ENCODE data around the gene RAB7B. TPM values are rescaled to one million over a fixed set of nuclear protein-coding genes. Genes with fewer than 3 reads are reported as not detected.
A peak's percentile ranks its signal among the peaks of the same experiment; 100 is the strongest.

RAB7B gene
- total and polyA plus RNA-seq, 3 experiments from 2014 or later: 0.29 to 0.48 TPM; not detected in 1

DNA sequence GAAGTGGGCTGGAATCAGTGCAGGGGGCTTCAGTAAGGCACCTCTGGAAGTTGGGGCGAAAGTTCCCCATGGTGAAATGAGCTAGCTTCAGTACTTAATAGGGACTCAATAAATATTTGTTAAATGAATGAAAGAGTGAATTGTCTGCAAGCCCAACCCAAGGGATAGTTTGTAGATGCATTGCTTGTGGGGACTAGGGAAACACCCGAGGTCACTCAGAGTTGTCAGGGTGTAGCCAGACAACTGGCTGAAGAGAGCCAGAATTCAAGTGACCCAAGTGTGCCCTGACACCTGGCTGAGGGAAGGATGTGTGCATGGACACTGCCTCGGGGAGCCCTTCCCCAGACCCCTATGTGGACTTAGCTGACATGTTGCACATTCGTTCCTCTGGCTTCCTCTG, 58.7 kb downstream of the RAB7B start:
- ChIA-PET CTCF (no interaction called here), POLR2A (no interaction called here)
- no peak for DNase-seq
- no peaks in the 10 kb centered on the region for H3K9me3 ChIP-seq (ENCODE audit: low read length)
- H3K27ac Mint-ChIP-seq: no peak overlapping the region
- no peak overlapping the region for H3K4me3 Mint-ChIP-seq
- no peaks in the 10 kb centered on the region for H3K4me1 Mint-ChIP-seq
- no peaks in the 10 kb centered on the region for H3K9me3 Mint-ChIP-seq
- H3K36me3 Mint-ChIP-seq: no peaks in the 10 kb centered on the region
- H3K36me3 ChIP-seq (ENCODE audit: insufficient read depth, low read length): no peaks in the 10 kb centered on the region
- no peak overlapping the region for H3K4me3 ChIP-seq (ENCODE audit: low read length)
- H3K27ac ChIP-seq (ENCODE audit: low read depth, low read length): no peak overlapping the region
- H3K27me3 ChIP-seq (ENCODE audit: insufficient read depth, low read length, poor library complexity, severe bottlenecking): peaks cover 8% of the 10 kb centered on the region
- no peaks in the 10 kb centered on the region for H3K4me1 ChIP-seq (ENCODE audit: insufficient read depth, low read length)
- H3K27me3 Mint-ChIP-seq: peaks cover 19 to 56% of the 10 kb centered on the region in 2 donors

DNA sequence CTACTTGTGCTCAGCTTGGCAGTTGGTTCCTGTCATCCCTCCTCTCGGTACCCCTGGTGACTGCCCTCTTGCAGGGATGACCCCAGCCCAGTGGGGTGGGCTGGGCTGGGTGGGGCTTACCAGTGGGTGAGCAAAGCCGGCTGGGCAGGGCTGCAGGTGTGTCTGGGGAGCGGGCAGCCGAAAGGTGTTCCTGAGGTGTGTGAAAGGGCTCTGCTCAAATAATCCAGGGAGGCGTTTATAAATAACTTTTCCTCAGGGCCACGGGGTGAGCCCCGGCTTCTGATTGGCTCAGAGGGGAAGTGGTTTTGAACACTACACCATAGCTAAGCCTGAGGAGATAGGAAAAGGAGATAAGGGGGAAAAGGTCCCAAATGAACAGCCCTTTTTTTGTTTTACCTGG, 60.0 kb downstream of the RAB7B start, which contains the start of gene SLC26A9:
Gene SLC26A9, minus strand, starts transcription at position 212 of the 400 bp plus-strand sequence. CDS start 7,636 bp downstream, outside the sequence.
- Mint-ChIP-seq H3K27me3 (peaks cover 19 to 65% of the 10 kb centered on the region in 2 donors), H3K36me3 (no peaks in the 10 kb centered on the region), H3K9me3 (no peaks in the 10 kb centered on the region), H3K4me1 (no peaks in the 10 kb centered on the region), H3K4me3 (peak within 1 kb of the TSS in 1 of 7 donors; percentile 23), H3K27ac (no peak within 1 kb of the TSS)
- DNase-seq: no peak
- H3K9me3 ChIP-seq (ENCODE audit: low read length): no peaks in the 10 kb centered on the region
- H3K4me3 ChIP-seq (ENCODE audit: low read length): no peak within 1 kb of the TSS
- H3K4me1 ChIP-seq (ENCODE audit: insufficient read depth, low read length): no peaks in the 10 kb centered on the region
- H3K27me3 ChIP-seq (ENCODE audit: insufficient read depth, low read length, poor library complexity, severe bottlenecking): peaks cover 8% of the 10 kb centered on the region
- H3K27ac ChIP-seq (ENCODE audit: low read depth, low read length): no peak within 1 kb of the TSS
- CTCF ChIA-PET: interaction anchor here (0.8 to 1.3 kb wide), 2 partner anchors 16 to 24 kb away, joined by 3 to 6 read pairs; no protein-coding TSS in a partner anchor
- H3K36me3 ChIP-seq (ENCODE audit: insufficient read depth, low read length): no peaks in the 10 kb centered on the region
- POLR2A ChIA-PET: no interaction called here

DNA sequence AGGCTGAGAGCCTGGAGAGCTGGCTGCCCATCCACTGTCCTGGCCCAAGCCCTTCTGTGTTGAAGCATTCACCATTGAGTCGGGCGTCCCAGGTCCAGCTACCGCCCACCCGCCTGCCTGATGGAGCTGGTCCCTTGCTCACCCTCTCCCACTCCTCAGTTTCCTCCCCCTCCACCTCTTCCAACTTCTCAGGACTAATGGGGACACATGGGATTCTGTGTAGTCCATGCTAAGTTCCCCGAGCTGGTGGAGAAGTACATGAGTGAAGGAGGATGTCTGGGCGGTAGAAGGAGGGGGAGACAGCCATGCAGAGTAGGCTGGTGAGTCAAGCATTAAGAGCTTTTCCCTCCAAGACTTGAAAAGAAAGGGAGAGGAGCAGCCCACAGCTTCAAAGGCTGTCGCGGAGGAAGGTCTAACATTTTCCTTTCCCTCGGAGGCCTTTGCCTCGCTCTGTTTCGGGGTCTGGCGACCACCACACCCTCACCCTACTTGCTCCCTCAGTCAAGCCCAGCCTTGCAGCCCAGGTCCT, 60.5 kb downstream of the RAB7B start:
- no peak for DNase-seq
- H3K9me3 ChIP-seq (ENCODE audit: low read length): no peaks in the 10 kb centered on the region
- H3K4me1 Mint-ChIP-seq: no peaks in the 10 kb centered on the region
- CTCF ChIA-PET: interaction anchor here (0.8 to 1.3 kb wide), 2 partner anchors 16 to 23 kb away, joined by 3 to 6 read pairs; no protein-coding TSS in a partner anchor
- H3K36me3 ChIP-seq (ENCODE audit: insufficient read depth, low read length): no peaks in the 10 kb centered on the region
- no peak overlapping the region for H3K27ac ChIP-seq (ENCODE audit: low read depth, low read length)
- no peaks in the 10 kb centered on the region for H3K9me3 Mint-ChIP-seq
- H3K36me3 Mint-ChIP-seq: no peaks in the 10 kb centered on the region
- no peak overlapping the region for H3K4me3 Mint-ChIP-seq
- H3K27me3 Mint-ChIP-seq: peaks cover 19 to 70% of the 10 kb centered on the region in 2 donors
- no peak overlapping the region for H3K4me3 ChIP-seq (ENCODE audit: low read length)
- POLR2A ChIA-PET: no interaction called here
- H3K27me3 ChIP-seq (ENCODE audit: insufficient read depth, low read length, poor library complexity, severe bottlenecking): peaks cover 8% of the 10 kb centered on the region
- no peak overlapping the region for H3K27ac Mint-ChIP-seq
- H3K4me1 ChIP-seq (ENCODE audit: insufficient read depth, low read length): no peaks in the 10 kb centered on the region

DNA sequence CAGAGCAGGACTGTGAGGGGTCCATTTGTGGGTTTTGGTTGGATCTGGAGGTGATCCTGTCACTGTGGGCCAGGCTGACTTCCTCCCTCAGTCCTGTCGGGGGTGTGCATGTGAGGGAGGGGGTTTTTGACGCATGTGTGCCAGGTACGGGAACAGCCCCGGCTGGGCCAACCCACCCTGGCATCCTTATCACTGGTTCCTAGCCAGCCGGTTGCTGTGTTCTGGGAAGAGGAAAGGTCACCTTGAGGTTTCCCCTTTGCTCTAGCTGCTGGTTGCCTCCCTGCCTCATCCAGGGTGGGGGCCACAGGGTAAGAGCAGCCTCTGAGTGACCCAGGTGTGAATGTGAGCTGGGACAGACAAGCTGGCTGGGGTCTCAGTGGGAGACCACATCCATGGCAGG, 62.5 kb downstream of the RAB7B start:
- Histone ChIP-seq H3K9me3 (ENCODE audit: low read length) (no peaks in the 10 kb centered on the region), H3K4me1 (ENCODE audit: insufficient read depth, low read length) (no peaks in the 10 kb centered on the region), H3K27ac (ENCODE audit: low read depth, low read length) (no peak overlapping the region), H3K36me3 (ENCODE audit: insufficient read depth, low read length) (no peaks in the 10 kb centered on the region), H3K4me3 (ENCODE audit: low read length) (no peak overlapping the region), H3K27me3 (ENCODE audit: insufficient read depth, low read length, poor library complexity, severe bottlenecking) (peaks cover 8% of the 10 kb centered on the region)
- H3K36me3 Mint-ChIP-seq: no peaks in the 10 kb centered on the region
- no peaks in the 10 kb centered on the region for H3K4me1 Mint-ChIP-seq
- H3K27ac Mint-ChIP-seq: peak overlapping the region in 1 of 8 donors; percentile 23
- H3K4me3 Mint-ChIP-seq: no peak overlapping the region
- peaks cover 22 to 82% of the 10 kb centered on the region in 2 donors for H3K27me3 Mint-ChIP-seq
- ChIA-PET POLR2A (no interaction called here), CTCF (no interaction called here)
- DNase-seq: no peak
- H3K9me3 Mint-ChIP-seq: no peaks in the 10 kb centered on the region

DNA sequence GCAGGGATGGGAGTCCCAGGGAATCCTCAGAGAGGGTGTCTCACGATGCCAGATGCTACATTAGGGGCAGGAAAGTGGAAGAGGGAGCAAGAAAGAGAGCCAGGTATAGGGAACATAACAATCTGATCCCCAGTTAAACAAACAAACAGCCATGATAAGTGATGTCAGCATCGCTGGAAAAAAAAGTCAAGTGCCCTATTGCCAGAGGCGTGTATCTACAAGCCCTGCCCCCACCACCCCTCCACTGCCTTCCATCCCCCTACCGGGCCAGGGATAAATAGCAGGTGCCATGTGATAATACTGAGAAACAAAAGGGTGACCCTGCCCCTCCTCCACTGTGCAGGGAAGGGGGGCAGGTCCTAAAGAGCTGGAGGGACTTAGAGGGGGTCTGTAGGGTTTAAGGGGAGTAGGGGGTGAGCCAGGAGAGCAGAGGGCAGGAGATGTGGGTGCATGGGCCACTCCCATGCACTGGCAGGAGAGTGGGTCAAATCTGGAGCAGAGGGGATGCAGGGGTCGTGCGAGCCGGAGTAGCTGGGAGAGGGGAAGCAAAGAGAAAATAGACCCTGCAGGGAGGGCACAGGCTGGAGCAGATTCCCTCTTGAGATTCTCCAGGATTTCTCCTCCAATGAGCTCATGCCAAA, 63.4 kb downstream of the RAB7B start:
- Histone ChIP-seq H3K4me3 (ENCODE audit: low read length) (no peak overlapping the region), H3K4me1 (ENCODE audit: insufficient read depth, low read length) (no peaks in the 10 kb centered on the region), H3K36me3 (ENCODE audit: insufficient read depth, low read length) (no peaks in the 10 kb centered on the region), H3K27ac (ENCODE audit: low read depth, low read length) (no peak overlapping the region), H3K9me3 (ENCODE audit: low read length) (no peaks in the 10 kb centered on the region), H3K27me3 (ENCODE audit: insufficient read depth, low read length, poor library complexity, severe bottlenecking) (peaks cover 12% of the 10 kb centered on the region)
- ChIA-PET POLR2A (no interaction called here), CTCF (no interaction called here)
- H3K4me1 Mint-ChIP-seq: no peaks in the 10 kb centered on the region
- H3K9me3 Mint-ChIP-seq: no peaks in the 10 kb centered on the region
- H3K4me3 Mint-ChIP-seq: no peak overlapping the region
- peak overlapping the region in 1 of 8 donors; percentile 81 for H3K27ac Mint-ChIP-seq
- peaks cover 23 to 77% of the 10 kb centered on the region in 2 donors for H3K27me3 Mint-ChIP-seq
- no peak for DNase-seq
- H3K36me3 Mint-ChIP-seq: no peaks in the 10 kb centered on the region

DNA sequence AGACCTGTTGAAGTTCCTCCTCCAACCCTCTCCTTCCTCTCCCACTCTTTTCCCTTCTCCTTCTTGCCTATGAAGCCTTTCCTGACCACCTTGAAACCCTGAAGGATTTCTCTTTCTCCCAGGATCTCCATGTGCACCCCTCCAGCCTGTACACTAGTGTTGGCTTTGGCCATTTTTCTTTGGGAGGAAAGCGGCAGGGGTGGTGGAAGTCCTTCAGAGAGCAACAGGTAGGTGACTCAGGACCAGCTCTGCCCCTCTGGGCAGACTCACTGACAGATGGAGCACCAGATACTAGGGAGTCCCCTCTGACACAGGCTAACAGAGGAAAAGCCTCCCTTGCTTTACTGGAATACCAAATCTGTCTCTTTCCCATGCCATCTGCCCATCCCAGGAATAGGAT, 64.5 kb downstream of the RAB7B start:
- DNase-seq: no peak
- ChIA-PET CTCF (no interaction called here), POLR2A (no interaction called here)
- no peak overlapping the region for H3K27ac Mint-ChIP-seq
- H3K27me3 ChIP-seq (ENCODE audit: insufficient read depth, low read length, poor library complexity, severe bottlenecking): peaks cover 10% of the 10 kb centered on the region
- no peak overlapping the region for H3K27ac ChIP-seq (ENCODE audit: low read depth, low read length)
- no peaks in the 10 kb centered on the region for H3K36me3 ChIP-seq (ENCODE audit: insufficient read depth, low read length)
- no peak overlapping the region for H3K4me3 ChIP-seq (ENCODE audit: low read length)
- no peaks in the 10 kb centered on the region for H3K4me1 Mint-ChIP-seq
- no peaks in the 10 kb centered on the region for H3K4me1 ChIP-seq (ENCODE audit: insufficient read depth, low read length)
- H3K4me3 Mint-ChIP-seq: no peak overlapping the region
- no peaks in the 10 kb centered on the region for H3K9me3 Mint-ChIP-seq
- H3K9me3 ChIP-seq (ENCODE audit: low read length): no peaks in the 10 kb centered on the region
- H3K36me3 Mint-ChIP-seq: no peaks in the 10 kb centered on the region
- H3K27me3 Mint-ChIP-seq: peaks cover 21 to 78% of the 10 kb centered on the region in 2 donors

DNA sequence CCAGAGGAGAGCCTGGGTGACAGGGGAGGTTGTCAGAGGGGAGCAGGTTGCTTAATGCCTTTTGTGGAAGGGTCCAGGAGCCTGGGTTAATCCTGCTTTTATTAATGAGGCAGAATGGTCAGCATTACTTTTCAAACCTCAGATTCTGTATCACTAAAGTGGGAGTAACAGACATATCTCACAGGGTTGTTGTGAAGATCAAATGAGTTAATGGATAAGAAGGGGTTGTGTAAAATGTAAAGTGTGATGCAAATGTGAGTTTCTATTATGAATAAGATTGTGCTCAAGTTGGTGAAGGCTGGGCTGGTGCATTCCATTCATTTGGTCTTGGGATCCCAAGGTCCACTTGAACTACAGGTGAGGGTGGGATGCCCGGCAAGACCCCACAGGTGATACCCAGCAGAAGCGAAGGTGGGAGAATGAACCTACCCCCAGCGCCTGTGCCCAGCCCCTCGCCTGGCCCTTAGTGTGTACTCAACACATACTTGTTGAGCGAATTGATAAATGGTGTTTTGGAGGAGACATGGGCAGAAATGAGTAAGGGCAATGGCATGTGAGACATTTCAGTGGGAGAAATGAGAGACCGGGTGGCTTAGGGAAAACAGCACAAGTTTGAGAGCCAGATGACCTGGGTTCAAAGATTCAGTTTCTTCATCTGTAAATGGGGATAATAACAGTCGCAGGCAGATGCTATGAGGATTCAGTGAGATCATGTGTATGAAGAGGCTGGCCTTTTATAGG, 66.2 kb downstream of the RAB7B start:
- no peaks in the 10 kb centered on the region for H3K36me3 ChIP-seq (ENCODE audit: insufficient read depth, low read length)
- ChIA-PET CTCF (no interaction called here), POLR2A (no interaction called here)
- H3K4me1 ChIP-seq (ENCODE audit: insufficient read depth, low read length): no peaks in the 10 kb centered on the region
- no peaks in the 10 kb centered on the region for H3K9me3 ChIP-seq (ENCODE audit: low read length)
- no peak overlapping the region for H3K27ac ChIP-seq (ENCODE audit: low read depth, low read length)
- peaks cover 7% of the 10 kb centered on the region for H3K27me3 ChIP-seq (ENCODE audit: insufficient read depth, low read length, poor library complexity, severe bottlenecking)
- no peaks in the 10 kb centered on the region for H3K4me1 Mint-ChIP-seq
- H3K4me3 Mint-ChIP-seq: no peak overlapping the region
- peaks cover 22 to 79% of the 10 kb centered on the region in 2 donors for H3K27me3 Mint-ChIP-seq
- no peak overlapping the region for H3K4me3 ChIP-seq (ENCODE audit: low read length)
- no peak overlapping the region for H3K27ac Mint-ChIP-seq
- no peaks in the 10 kb centered on the region for H3K36me3 Mint-ChIP-seq
- H3K9me3 Mint-ChIP-seq: no peaks in the 10 kb centered on the region
- no peak for DNase-seq

DNA sequence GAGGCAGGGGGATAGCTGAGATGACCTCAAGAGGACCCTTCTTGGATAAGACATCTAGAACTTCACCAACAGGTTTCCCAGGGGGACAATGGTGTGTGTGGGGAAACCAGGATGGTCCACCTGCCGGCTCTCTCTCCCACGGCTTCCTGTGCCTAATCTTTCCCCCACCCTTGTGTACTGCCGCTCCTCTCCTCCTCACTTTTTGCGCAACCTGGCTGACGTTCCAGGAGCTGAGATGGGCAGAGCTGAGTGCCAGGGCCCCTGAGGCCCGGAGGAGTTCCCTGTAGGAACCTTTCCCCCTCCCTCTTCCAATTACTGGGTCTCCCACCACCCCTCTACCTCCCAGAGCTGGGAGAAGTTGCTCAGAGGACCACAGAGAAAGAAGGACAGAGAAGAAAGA, 66.9 kb downstream of the RAB7B start:
- H3K4me1 Mint-ChIP-seq: no peaks in the 10 kb centered on the region
- no peaks in the 10 kb centered on the region for H3K9me3 Mint-ChIP-seq
- ChIA-PET CTCF (no interaction called here), POLR2A (no interaction called here)
- Histone ChIP-seq H3K36me3 (ENCODE audit: insufficient read depth, low read length) (no peaks in the 10 kb centered on the region), H3K27me3 (ENCODE audit: insufficient read depth, low read length, poor library complexity, severe bottlenecking) (peaks cover 7% of the 10 kb centered on the region), H3K27ac (ENCODE audit: low read depth, low read length) (no peak overlapping the region), H3K9me3 (ENCODE audit: low read length) (no peaks in the 10 kb centered on the region), H3K4me1 (ENCODE audit: insufficient read depth, low read length) (no peaks in the 10 kb centered on the region), H3K4me3 (ENCODE audit: low read length) (no peak overlapping the region)
- H3K27me3 Mint-ChIP-seq: peaks cover 22 to 75% of the 10 kb centered on the region in 2 donors
- no peak overlapping the region for H3K4me3 Mint-ChIP-seq
- H3K27ac Mint-ChIP-seq: no peak overlapping the region
- no peak for DNase-seq
- H3K36me3 Mint-ChIP-seq: no peaks in the 10 kb centered on the region
